ENCODE results near the gene SERPINB1.
"Not testable (repeated sequence)": the region's sequence is repeated elsewhere in the genome, so short reads cannot be mapped to it uniquely, and the experiment has no call there.

Gene SERPINB1

DNA sequence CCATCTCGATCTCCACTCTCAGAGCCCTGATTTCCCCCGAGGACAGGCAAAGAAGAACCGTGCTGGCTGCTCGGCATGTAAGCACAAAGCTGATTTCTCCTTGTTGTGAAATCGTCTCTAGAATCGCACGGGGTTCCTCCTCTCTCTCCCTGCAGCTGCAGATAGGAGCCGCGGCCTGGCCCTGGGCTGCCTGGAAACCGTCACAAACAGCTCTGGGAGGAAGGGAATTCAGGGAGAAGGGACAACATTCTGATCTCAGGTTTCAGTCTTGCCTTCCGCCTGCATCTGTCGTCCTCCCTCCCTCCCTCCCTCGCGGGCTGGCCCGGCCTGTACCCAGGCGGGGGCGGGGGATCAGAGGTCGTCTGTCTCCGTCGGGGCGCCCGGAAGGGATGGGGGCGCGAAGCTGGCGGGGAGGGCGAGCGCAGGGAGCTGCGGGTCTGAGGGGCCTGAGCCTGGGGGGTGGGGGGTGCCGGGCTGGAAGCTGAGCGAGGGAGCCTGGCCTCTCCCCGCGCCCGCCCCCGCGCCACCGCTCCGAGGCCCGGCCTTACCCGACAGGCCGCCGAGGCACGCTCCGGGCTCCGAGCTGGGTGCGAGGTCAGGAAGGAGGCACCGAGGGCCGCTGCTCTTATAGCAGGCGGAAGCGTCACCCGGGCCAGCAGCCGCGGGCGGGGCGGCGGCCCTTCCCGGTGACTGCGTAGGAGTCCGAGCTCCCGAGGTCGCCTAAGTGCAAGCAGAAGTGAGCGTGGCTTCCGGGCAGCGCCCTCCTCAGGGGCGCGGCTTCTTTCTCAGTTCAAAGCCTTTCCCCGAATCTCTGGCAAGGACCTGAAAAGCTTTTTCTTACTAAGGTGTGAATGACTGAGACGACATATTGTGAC, at the start of gene SERPINB1:
Gene SERPINB1 (minus strand): TSS at position 600 of the 875 bp plus-strand sequence. CDS start 1,277 bp downstream, outside the sequence.
- peak; percentile 69 for DNase-seq (ENCODE audit: low read depth)

DNA sequence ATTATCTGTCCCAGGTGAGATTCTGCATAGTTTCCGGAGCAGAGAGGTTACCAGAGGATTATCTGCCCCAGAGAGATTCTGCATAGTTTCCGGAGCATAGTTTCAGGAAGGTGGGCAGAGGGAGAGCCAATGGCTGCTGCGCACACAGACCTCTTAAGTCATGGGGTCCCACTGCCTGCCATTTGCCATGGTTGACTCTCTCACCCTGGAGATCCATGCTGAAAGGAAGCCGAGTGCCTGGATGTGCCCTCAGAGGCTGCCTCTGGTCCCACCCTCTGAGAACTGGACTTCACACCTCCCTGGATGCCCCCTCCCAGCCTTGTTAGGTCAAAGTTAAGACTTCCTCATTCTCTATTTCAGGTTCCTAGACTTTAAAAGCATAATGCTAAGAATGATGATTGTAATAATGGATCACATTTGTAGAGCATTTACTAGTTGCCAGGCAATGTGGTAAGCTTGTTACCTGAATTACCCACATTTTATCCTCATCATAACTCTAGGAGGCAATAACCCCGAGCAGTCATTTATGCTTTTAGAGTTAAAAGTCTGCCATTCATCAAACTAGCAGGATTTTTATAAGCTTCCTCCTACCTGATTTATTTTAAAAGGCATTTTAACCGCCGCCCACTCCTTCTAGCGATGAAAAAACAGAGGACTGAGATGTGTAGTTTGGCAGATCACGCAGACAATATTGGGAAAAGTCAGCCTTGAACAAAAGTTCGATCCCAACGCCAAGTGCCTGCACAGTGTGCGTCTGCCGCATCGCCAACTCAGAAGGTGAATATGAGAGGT, 49.5 kb upstream of the SERPINB1 start:
- DNase-seq (ENCODE audit: low read depth) = no peak

DNA sequence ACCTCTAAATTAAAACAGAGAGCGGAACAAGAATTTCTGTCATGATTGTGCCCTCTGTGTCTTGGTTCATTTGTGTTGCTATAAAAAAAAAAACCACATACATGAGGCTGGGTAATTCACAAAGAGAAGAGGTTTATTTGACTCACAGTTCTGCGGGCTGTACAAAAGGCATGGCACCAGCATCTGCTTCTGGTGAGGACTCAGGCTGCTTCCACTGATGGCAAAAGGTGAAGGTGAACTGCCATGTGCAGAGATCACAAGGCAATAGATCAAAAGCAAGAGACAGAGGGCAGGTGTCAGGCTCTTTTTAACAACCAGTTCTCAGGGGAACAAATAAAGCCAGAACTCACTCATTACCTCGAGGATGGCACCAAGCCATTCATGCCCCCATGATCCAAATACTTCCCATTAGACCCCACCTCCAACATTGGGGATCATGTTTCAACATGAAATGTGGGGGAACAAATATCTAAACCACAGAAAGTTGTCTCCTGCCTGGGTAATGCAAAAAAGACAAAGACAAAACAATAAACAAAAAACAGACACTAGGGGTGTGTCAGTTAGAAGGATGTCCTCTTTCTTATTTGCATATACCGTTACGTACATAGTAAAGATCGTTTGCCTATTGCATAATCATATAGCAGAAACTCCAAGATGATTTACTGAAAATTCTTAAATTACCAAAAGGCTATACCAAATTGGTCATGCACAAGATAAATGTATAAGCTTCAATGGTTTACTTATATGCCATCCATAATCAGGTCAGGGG, 44.5 kb upstream of the SERPINB1 start:
- no peak for DNase-seq (ENCODE audit: low read depth)

DNA sequence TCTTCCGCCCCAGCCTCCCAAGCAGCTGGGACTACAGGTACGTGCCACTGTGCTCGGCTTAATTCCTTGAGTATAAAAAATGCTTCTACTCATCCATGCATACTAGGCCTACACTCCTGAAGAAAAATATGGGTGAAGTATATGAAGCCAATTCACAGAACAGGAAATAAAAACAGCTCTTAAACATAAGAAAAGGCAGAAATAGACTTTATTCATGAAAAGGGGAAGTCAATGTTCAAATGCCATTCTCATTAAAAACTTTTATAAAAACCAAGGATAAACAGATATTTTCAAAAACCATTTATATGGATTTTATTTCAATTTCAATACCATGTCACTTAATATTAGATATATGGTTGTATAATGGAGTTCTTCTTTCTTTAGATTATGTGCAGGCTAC, 43.1 kb upstream of the SERPINB1 start:
- no peak for DNase-seq (ENCODE audit: low read depth)

DNA sequence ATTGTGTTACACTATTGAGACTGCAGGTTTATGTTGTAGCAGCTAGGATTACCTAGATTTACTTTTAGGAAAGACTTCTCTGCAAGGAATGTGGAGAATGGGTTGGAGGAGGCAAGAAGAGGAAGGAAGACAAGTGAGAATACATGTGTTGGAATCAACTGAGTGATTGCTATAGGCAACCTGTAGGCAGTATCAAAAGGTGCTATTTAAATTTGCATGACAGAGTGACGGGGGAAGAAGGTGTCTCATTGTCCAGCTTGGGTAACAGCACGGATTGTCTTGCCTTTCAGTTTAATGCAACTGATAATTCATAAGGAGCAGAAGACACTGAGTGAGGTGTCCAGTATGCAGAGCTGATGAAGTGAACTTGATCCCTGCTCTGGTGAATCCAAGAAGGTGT, 42.0 kb upstream of the SERPINB1 start:
- no peak for DNase-seq (ENCODE audit: low read depth)

DNA sequence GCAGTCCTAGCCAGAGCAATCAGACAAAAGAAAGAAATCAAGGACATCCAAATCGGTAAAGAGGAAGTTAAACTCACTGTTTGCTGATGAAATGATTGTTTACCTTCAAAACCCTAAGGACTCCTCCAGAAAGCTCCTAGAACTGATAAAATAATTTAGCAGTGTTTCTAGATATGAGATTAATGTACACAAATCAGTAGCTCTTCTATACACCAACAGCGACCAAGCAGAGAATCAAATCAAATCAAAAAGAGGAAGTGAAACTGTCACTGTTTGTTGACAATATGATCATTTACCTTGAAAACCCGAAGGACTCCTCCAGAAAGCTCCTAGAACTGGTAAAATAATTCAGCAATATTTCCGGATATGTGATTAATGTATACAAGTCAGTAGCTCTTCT, 39.8 kb upstream of the SERPINB1 start:
- no peak for DNase-seq (ENCODE audit: low read depth)

DNA sequence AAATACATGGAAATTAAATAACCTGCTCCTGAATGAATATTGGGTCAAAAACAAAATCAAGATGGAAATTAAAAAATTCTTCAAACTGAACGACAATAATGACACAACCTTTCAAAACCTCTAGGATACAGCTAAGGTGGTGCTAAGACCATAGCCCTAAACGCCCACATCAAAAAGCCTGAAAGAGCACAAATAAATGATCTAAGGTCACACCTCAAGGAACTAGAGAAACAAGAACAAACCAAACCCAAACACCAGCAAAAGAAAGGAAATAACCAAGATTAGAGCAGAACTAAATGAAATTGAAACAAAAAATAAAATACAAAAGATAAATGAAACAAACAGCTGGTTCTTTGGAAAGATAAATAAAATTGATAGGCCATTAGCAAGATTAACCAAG, 38.5 kb upstream of the SERPINB1 start:
- not testable (repeated sequence) for DNase-seq (ENCODE audit: low read depth)

DNA sequence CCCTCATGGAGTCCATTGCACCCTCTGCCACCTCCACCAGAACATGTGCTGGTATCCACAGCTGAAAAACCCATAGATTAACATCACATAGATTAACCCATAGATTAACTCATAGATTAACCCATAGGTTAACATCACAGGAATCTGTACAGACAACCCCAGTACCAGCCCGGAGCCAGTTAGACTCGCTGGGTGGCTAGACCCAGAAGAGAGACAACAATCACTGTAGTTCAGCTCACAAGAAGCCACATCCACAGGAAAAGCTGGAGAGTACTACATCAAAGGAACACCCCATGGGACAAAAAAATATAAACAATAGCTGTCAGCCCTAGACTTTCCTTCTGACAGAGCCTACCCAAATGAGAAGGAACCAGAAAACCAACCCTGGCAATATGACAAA, 36.3 kb upstream of the SERPINB1 start:
- DNase-seq (ENCODE audit: low read depth) = no peak

DNA sequence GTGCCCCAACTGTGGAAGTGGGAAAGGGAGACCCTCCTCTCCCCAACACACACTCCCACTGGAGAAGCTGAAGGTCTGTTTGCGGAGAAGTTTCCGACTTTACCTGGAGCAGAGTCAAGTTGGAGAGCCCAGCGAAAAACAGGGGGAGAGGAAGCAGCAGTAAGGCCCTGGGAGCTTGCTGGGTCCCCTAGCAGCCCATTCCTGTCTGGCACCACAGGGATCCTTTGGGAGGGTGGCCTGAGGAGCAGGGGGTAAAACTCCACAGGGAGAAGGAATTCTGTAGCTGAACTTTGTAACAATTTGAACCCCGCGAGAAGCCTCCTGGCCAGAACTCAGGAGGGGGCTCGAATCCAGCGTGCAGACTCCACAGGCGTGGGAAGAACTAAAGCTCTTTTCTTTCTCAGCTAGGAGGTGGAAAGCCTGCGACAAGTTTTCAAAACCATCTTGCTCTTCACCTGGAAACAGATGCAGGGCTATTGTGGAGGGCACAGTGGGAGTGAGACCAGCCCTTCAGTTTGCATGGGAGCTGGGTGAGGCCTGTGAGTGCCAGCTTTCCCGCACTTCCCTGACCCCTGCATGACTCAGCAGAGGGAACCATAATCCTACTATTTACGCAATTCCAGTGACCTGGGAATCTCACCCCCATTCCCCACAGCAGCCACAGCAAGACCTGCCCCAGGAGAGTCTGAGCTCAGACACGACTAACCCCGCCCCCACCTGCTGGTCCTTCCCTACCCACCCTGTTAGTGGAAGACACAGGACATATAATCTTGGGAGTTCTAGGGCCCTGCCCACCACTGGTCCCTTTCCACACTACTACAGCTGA, 35.6 kb upstream of the SERPINB1 start:
- DNase-seq (ENCODE audit: low read depth) = no peak

DNA sequence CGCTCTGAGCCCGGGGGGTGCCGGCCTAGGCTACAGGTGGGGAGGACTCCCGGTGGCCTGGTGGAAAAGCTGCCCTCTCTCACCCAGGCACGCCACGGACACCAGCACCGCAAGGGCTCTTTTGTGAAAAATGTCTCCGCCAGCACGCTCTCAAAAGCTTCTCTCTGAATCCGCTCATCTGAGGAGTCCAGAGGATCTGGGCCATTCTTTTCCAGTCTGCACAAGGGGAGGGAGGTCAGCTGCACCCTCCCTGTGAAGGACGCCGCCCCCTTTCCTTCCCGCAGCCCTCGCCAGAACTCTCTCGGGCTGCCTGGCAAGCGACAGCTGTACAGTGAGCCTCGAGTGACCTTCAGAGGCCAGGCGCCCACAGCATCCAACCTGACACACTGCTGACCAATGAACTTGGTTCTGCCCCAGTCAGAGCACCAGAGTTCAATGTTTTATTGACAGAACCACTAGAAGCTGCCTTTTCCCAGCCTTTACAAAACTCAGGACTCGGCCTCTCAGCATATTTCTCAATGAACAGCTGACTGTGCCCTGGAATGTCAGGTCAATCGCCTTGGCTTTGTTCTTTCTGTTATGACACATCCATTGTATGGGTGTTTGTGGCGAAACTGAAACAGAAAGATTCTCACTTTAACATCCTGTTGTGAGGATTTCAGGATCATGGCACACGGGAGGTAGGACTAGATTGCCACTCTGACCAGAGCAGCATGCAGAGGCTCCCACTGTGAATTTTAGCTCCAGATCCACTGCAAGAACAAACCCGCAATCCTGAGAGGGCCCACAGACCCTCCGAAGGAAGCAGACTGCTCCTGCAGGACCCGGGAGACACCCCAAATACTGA, 34.8 kb upstream of the SERPINB1 start:
- DNase-seq (ENCODE audit: low read depth) = no peak

DNA sequence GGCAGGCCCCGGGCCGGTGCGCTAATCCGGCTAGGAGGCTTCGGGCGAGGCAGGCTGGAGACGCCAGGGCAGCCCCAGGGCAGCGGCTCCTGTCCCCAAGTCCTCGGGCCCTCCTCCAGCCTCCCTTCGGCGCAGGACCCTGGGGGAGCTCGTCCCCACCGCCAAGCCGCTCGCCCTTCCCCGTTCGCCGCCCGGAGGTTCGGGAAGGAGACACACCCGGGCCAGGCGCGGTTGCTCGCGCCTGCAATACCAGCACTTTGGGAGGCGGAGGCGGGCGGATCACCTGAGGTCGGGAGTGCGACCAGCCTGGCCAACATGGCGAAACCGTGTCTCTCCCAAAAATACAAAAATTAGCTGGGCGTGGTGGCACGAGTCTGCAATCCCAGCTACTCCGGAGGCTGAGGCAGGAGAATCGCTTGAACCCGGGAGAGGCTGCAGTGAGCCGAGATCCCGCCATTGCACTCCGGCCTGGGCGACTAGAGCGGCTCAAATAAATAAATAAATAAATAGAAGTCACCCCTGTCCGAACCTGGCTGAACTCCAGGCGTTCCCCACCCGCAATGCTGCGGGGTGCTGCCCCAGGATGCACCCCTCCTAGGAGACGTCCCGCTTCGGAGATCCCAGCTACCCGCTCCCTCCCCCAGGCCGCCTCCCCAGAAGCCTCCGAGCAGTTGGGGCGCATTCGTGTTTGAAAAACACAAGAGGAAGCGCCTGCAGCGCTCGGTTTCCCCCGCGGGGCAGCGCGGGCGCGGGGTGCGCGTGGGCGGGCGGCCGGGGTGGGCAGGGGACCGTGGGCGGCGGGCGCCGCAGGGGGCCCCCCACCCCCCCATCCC, 33.9 kb upstream of the SERPINB1 start:
- peak; percentile 52 for DNase-seq (ENCODE audit: low read depth)

DNA sequence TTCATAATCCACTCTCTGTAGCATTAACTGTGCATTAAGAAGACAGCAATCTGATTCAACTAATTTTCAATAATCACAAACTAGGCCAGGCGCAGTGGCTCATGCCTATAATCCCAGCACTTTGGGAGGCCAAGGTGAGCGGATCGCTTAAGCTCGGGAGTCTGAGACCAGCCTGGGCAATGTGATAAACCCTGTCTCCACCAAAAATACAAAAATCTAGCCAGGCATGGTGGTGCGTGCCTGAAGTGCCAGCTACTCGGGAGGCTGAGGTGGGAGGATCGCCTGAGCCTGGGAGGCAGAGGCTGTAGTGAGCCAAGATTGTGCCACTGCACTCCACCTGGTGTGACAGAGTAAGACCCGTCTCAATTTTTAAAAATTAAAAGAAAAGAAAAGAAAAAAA, 32.0 kb upstream of the SERPINB1 start:
- DNase-seq (ENCODE audit: low read depth) = no peak

DNA sequence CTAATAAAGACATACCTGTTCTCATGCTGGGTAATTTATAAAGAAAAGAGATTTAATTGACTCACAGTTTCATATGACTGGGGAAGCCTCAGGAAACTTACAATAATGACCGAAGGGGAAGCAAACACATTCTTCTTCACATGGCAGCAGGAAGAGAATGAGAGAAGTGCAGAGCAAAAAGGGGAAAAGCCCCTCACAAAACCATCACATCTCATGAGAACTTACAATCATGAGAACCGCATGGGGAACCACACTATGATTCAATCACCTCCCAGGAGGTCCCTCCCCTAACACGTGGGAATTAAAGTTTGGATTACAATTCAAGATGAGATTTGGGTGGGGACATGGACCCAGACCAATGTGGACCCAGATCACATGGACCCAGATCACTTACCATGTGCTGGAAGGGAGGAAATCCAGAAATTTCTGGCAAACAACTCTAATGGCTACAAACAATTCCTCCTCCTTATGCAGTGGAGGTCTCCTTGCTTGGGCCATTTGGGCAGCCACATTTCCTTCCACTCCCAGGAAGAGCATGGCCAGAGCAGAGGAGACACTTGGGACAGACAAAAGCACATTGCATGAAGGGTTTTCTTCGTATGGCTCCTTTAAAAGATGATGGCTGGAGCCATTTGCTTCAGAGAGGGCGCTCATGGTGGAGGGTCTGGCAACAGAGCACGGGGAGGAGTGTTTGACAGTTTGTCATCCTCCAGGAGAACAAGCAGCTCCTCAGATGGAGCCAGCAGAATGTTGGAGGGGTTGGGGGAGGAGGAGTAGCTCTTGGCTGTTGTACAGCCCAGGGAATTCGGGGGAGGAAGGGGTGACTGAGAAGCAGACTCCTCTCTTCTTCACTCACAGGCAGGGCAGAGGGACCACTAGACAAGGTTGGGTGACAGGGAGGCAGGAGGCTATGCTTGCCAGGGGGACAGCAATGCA, 31.0 kb upstream of the SERPINB1 start:
- DNase-seq (ENCODE audit: low read depth) = no peak

DNA sequence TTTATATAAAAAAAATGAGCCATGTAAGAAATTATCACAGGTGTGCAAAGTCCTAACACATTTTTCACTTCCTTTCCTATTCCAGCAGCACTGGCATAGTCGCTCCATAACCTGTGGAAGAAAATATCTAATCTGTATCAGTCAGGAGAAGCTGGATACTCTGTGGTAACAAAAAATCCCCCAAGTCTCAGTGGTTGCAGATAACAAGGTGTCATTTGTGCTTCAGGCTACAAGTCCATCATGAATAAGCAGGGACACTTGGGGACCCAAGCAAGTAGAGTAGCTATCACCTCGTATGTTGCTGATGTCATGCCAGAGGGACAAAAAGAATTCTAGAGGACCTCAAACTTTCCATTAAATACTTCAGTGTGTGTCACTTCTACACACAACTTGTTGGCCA, 30.3 kb upstream of the SERPINB1 start:
- DNase-seq (ENCODE audit: low read depth) = no peak

DNA sequence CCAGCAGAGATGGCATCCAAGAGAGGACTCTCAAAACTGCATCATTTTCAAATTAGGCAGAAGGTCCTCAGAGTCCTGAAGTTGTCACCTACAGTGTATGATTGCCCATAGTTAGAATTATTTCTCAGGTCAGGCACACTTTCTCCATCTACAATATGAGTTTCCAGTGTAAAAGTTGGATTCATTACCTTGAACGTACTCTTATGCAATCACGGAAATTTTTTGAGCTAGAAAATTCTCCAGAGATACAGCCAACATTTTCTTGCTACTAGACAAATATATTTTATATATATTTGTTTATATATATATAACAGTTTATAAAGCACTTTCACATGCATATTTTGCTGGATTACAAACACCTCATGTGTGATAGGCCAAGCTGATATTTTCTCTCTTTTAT, 29.4 kb upstream of the SERPINB1 start:
- no peak for DNase-seq (ENCODE audit: low read depth)

DNA sequence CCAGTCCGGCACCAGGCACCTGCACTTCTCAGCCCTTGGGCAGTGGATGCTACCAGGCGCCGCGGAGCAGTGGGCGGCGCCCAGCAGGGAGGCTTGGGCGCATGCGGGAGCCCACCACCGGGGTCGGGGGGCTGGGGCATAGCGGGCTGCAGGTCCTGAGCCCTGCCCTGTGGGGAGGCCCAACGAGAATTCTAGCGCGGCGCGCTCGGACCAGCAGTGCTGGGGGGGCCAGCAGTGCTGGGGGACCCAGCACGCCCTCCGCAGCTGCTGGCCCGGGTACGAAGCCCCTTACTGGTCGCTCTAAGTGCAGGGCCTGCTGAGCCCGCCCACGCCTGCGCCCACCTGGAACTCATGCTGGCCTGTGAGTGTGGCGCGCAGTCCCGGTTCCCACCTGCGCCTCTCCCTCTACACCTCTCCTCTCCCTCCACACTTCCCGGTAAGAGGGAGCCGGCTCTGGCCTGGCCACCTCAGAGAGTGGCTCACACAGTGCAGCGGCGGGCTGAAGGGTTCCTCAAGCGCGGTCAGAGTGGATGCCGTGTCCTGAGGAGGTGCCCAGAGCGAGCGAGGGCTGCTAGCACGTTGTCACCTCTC, 28.5 kb upstream of the SERPINB1 start:
- DNase-seq (ENCODE audit: low read depth) = no peak

DNA sequence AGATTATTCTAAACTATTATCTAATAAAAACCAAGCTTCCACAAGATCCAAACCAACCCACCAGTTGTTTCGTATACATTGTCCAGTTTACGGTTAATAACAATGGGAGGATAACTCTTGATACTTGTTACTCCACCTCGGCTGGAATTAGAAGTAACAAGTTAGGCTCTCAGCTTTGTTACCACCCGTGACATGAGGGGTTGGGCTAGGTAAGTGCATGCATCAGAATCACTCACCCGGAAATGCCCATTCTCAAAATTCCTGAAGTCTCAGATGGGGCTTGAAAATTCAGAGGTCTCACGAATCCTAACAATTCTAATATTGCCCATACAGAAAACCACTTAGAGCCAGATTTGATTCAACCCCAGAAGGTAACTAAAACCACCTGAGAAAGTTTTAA, 27.0 kb upstream of the SERPINB1 start:
- DNase-seq (ENCODE audit: low read depth) = no peak

DNA sequence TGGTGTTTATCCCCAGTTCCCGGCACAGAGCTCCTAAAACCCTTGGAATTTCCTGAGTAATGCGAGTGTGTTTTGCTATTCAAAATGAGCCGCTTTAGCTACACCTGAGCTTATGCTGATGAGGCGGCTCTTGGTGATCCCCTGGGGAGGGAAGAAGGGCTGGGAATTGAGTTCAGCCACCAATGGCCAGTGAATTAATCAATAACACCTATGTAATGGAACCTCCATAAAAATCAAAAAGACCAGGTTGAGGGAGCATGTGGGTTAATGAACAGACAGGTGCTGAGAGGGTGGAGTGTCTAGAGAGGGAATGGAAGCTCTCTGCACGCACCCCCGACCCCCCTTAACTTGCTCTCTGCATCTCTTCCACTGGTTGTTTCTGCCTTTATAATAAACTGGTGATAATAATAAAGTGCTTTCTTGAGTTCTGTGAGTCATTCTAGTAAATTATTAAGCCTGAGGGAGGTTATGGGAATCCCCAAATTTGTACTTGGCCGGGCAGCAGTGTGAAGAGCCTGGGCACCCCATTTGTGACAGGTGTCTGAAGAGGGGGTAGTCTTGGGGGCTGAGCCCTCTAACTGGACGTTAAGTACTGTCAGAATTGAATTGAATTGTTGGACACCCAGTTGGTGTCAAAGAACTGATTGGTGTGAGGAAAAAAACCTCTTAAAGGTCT, 24.6 kb upstream of the SERPINB1 start:
- no peak for DNase-seq (ENCODE audit: low read depth)
